ENCODE measurements around the gene DGKZ. TPM values are rescaled to one million over a fixed set of nuclear protein-coding genes. Genes with fewer than 3 reads are reported as not detected.
"Not testable (repeated sequence)": the region's sequence is repeated elsewhere in the genome, so short reads cannot be mapped to it uniquely, and the experiment has no call there.

The DGKZ gene
- total RNA-seq, 1 experiment from 2014 or later: 73.4 TPM

DNA sequence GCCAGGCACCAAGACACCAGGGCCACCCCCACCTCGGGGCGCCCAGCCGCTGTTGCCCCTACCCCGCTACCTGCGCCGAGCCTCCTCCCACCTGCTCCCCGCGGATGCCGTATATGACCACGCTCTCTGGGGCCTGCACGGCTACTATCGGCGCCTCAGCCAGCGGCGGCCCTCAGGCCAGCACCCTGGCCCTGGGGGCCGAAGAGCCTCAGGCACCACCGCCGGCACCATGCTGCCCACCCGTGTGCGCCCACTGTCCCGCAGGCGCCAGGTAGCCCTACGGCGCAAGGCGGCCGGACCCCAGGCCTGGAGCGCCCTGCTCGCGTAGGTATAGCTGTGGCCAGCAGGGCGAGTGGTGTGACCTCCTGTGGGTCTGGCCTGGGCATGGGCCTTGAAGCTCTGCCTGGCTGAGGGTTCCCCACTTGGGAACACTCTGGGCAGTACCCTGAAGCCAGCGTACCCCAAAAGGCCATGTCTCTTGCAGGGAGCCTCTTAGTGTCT is 19.4 kb downstream of the DGKZ start:
- no peak for DNase-seq (ENCODE audit: low read depth)

DNA sequence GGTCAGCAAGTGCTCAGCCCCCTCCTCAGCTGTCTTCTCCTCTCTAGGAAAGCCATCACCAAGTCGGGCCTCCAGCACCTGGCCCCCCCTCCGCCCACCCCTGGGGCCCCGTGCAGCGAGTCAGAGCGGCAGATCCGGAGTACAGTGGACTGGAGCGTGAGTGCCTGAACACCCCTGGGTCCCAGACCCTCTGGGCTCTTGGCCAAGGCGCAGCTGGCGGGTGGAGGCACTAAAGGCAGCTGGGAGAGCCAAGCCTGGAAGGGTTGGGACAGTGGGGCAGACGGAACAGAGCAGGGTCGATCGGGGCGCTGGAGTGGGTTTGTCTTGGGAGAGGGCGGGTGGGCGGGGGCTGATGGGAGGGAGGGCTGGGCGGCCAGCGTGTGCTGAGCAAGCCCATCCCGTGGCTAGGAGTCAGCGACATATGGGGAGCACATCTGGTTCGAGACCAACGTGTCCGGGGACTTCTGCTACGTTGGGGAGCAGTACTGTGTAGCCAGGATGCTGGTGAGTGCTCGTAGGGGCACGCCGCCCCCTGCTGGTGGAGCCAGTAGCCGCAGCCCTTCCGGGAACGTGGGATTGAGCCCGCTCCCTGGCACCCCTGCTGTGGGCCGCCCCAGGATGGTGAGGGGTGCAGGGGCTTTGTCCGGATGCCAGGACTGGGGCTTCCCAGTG is 20.1 kb downstream of the DGKZ start:
- DNase-seq (ENCODE audit: low read depth): peak; percentile 37

DNA sequence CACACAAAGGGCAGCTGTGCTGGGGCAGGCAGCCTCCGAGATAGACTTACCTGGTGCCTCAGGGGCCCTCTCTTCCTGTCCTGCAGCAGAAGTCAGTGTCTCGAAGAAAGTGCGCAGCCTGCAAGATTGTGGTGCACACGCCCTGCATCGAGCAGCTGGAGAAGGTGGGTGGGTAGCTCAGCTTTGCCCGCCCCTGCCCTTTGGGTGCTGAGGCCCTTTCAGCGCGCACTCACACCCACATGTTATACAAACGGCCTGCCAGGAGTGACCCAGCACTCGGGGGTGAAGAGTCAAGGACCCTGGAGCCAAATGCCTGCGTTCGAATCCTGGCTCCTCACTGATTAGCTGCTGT is 20.6 kb downstream of the DGKZ start:
- no peak for DNase-seq (ENCODE audit: low read depth)

DNA sequence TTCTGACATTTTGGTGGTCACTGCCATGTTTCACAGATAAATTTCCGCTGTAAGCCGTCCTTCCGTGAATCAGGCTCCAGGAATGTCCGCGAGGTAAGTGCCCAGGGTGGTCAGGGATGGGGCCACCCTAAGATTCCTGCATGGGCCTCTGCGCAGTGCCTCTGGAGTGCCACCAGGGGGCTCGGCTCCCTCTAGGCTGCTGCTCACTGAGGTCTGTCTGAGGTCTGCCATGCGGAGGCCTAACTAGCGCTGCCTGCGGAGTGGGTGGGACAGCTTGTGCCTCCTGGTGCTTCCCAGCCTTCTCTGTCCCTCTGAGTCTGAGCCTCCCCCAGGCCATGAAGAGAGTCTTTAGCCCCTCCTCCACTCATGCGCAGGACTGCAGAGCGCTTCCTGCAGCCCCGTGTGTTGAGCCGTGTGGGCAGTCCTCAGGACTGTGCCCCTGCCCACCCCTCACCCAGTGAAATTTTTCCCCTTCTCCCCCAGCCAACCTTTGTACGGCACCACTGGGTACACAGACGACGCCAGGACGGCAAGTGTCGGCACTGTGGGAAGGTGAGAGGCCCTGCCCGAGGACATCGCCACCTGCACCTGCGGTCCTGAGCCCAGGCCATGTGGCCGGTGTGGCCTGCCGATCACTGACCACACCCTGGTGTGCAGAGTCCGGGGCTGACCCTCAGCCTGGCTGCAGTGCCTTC is 22.3 kb downstream of the DGKZ start:
- DNase-seq (ENCODE audit: low read depth): peak; percentile 82

DNA sequence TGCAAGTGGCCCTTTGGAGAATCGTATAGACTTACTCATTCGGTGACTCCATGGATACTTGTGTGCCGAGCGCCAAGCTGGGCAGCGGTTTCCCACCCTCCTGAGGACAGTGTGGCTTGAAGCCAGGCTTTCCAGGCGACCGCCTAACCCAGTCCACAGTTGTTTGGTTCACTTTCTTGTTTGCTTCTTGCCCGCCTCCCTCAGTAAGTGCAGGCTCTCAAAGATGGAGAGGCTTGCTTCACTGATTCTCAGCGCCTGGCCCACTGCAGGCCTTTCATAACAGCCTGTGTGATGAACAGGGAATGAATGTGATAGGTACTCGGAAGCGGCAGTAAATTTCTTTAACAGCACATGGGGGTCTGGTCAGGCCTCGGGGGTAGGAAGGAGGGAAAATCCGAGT is 23.0 kb downstream of the DGKZ start:
- no peak for DNase-seq (ENCODE audit: low read depth)

DNA sequence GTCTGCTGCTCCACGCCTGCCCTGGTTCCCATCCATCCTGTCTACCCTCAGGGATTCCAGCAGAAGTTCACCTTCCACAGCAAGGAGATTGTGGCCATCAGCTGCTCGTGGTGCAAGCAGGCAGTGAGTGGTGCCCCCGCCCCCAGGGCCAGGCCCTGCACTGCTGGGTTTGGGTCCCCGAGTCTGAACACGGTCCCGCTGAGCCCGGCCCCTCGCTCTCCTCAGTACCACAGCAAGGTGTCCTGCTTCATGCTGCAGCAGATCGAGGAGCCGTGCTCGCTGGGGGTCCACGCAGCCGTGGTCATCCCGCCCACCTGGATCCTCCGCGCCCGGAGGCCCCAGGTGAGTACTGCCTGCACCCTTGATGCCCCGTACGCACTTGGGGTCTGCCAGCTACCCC is 24.0 kb downstream of the DGKZ start:
- DNase-seq (ENCODE audit: low read depth): not testable (repeated sequence)

DNA sequence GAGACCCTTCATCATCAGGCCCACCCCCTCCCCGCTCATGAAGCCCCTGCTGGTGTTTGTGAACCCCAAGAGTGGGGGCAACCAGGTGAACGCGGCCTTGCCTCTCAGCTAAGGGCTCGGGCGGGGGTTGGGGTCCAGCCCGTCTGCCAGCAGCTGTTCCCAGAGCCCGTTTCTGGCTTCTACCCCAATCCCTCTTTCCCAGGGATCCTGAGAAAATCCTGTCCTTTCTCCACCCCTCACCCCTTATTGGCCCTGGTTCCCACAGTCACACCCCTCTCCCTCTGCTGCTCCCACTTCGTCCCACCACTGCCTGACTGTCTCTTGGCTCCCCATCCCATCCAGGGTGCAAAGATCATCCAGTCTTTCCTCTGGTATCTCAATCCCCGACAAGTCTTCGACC is 24.8 kb downstream of the DGKZ start:
- DNase-seq (ENCODE audit: low read depth): no peak

DNA sequence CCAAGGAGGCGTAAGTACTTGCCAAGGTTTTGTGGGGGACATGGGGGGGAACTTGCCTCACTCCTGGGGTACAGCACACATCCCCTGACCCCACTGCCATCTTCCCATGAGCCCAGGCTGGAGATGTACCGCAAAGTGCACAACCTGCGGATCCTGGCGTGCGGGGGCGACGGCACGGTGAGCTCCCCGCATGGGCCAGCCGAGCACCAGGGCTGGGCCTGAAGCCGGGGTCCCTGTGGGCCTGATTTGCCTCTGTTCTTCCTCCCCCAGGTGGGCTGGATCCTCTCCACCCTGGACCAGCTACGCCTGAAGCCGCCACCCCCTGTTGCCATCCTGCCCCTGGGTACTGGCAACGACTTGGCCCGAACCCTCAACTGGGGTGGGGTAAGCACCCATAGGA is 25.2 kb downstream of the DGKZ start:
- not testable (repeated sequence) for DNase-seq (ENCODE audit: low read depth)

DNA sequence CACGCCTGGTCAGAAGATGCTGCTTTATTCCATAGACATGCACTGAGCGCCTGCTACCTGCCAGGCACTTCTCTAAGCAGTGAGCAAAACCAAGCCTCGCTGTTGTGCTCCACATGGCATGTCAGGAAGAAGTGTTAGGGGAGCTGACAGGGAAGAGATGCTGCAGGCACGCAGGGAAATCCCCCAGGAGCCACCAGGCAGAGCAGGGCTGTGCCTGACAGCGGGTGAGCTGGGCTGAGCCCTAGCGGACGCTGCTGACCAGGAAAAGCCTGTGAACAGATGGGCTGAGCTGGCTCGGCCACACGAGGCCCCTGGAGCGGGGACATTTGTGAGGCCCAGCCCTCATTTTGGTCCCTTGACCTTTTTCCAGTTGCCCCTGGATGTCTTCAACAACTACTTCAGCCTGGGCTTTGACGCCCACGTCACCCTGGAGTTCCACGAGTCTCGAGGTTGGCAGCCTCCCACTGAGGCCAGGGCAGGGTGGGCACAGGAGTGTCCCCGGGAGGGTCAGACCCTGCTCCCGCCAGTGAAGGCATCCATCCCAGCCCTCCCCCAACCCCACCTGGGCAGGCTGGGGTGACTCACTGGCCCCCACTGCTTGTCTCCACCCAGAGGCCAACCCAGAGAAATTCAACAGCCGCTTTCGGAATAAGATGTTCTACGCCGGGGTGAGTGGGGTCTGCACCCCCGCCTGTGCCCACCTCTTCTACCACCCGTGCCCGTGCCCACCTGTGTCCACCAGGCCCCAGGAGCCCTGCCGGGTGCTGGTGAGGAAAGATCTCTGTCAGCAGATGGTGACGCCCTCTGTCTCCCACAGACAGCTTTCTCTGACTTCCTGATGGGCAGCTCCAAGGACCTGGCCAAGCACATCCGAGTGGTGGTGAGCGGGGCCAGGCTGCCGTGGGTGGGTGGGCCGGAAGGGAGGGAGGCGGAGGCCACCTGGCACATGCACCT is 26.8 kb downstream of the DGKZ start:
- no peak for DNase-seq (ENCODE audit: low read depth)

DNA sequence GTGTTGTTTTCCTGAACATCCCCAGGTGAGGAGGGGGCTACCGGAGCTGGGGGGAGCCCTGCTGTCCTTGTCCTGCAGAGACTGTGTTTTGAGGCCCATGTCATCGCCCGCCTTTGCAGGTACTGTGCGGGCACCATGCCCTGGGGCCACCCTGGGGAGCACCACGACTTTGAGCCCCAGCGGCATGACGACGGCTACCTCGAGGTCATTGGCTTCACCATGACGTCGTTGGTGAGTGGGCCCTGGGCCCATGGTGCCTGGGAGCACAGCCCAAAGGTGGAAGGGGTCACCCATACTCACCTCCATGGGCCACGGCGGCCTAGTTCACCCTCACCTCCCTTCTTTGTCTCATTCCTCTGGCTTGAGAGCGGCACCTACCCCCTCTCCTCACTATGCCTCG is 27.6 kb downstream of the DGKZ start:
- DNase-seq (ENCODE audit: low read depth): no peak

DNA sequence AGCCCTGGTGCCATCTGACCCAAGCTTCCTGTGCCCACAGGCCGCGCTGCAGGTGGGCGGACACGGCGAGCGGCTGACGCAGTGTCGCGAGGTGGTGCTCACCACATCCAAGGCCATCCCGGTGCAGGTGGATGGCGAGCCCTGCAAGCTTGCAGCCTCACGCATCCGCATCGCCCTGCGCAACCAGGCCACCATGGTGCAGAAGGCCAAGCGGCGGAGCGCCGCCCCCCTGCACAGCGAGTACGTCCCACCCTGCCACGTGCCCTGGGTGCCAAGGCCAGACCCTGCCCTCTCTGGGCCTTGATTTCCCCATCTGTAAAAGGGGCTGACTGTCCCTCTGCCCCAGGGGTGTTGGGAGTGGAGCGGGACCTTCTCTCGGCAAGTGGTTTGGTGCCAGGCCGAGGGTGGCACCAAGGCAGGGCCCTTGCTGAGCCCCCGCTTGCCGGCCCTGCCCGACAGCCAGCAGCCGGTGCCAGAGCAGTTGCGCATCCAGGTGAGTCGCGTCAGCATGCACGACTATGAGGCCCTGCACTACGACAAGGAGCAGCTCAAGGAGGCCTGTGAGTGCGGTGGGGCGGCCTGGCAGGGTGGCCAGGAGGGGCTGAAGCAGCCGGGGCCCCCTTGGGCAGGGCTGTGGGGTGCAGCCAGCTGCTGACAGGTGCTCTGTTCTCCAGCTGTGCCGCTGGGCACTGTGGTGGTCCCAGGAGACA is 28.3 kb downstream of the DGKZ start:
- DNase-seq (ENCODE audit: low read depth): no peak

DNA sequence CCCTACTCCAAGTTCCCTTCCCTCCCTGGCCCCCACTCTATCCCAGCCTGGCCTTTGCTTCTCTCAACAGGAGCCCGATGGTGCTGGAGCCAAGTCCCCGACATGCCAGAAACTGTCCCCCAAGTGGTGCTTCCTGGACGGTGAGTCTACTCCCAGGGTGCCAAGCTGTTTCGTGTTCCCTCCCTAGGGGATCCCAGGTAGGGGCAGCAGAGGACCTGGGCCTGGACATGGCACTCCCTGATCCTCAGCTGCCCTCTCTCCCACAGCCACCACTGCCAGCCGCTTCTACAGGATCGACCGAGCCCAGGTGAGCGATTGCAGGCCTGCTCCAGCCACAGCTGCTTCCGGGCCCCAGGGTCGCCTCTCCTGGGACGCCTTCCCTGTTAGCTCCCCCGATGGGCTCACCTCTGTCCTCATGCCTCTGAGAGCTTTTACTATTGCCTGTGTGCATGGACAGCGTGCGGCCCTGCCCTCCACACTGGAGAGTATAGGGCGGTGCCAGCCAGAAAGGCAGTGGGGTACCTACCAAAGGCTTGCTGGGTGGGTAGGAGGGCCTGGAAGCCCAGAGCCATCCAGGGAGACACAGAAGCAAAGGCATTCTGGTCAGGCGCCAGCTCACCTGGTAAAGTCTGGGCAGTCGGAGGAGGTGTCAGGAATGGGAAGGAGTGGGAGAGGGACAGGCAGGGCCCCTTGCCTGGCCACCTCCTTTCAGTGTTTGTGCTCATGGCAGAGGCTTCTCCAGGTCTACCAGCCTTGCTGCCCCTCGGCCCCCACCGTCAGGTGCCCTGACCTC is 29.2 kb downstream of the DGKZ start:
- DNase-seq (ENCODE audit: low read depth): no peak

DNA sequence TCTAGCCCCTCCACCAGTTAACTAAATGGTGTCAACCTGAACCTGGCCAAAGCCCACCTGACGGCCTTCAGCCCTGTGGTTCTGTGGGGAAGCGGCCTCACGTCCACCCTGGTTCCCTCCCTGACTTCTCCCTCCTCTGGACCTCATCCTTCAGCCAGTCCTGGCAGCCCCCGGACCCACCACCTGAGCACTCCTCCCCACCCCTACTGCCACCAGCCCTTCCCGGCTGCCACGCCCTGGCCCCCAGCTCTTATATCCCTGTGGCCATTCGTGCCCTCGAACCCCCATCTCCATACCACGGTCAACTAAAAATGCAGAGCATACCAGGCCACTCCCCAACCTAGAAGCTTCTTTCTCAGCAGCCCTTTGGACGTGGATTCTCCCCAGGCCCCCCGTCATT is 30.0 kb downstream of the DGKZ start:
- no peak for DNase-seq (ENCODE audit: low read depth)

DNA sequence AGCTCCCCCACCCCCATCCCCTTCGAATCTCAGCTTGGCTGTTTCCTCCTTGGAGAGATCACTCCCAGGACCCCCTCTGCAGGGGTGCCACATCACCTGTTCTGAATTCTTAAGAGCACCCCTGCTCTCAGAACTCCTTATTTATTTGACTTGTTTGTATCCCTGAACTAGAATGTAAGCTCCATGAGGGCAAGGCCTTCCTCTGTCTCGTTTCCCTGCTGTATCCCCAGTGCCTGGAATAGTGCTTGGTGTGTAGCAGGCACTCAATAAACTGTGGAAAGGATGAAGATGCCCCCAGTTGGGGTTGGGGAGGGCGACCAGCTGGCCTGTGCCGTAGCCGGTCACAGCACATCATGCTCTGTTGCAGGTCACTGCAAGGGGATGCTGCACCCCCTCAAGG is 30.6 kb downstream of the DGKZ start:
- DNase-seq (ENCODE audit: low read depth): no peak

DNA sequence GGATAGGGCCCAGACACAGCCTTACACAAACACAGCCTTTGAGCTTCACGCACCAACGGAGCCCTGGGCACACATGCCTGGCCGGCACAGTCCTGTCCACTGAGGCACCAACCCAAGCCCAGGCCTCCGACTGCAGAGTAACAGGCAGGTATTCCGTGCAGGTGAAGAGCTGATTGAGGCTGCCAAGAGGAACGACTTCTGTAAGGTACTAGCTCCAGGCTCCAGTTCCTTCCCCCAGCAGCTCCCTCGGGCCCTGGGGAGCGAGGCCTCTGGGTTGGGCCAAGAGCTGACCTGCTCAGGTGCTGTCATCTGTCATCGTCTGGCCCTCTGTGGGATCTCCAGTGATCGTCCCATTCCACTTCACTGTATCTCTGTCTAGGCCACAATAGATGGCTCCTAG is 31.0 kb downstream of the DGKZ start:
- no peak for DNase-seq (ENCODE audit: low read depth)

DNA sequence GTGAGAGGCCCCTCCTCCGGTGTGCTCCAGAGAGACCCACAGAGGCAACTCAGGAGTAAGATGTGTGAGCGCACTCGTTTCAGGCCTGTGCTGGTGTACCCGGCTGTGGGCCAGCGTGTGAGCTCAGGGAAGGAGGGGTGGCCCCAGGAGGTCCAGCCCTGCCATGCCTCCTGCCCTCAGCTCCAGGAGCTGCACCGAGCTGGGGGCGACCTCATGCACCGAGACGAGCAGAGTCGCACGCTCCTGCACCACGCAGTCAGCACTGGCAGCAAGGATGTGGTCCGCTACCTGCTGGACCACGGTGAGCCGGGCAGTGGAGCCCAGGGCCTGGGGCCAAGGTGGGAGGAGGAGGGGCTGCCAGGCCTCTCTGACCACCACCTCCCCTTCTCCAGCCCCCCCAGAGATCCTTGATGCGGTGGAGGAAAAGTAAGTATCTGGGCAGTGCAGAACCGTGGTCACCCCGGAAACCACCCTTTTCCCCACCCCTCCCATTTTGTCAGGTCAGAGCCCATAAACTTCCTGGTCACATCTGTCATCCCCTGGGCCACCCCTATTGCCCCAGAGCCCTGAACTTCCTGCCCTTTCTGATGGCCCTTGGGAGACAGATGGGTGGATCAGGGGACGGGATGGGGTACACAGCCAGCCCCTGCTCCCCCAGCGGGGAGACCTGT is 31.7 kb downstream of the DGKZ start:
- DNase-seq (ENCODE audit: low read depth): no peak

DNA sequence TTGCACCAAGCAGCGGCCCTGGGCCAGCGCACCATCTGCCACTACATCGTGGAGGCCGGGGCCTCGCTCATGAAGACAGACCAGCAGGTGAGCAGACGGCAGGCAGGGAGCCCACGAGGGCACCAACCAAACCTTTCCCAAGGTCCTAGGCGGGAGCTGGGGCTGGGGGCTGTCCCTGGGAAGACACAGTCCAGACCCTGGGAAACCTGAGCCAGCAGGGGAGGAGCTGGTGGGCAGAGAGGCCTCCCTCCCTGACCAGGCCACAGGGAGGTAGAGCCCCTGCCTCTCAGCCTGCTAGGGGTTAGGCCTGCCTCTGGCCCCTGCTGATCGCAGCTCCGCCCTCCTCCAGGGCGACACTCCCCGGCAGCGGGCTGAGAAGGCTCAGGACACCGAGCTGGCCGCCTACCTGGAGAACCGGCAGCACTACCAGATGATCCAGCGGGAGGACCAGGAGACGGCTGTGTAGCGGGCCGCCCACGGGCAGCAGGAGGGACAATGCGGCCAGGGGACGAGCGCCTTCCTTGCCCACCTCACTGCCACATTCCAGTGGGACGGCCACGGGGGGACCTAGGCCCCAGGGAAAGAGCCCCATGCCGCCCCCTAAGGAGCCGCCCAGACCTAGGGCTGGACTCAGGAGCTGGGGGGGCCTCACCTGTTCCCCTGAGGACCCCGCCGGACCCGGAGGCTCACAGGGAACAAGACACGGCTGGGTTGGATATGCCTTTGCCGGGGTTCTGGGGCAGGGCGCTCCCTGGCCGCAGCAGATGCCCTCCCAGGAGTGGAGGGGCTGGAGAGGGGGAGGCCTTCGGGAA is 32.4 kb downstream of the DGKZ start:
- not testable (repeated sequence) for DNase-seq (ENCODE audit: low read depth)

DNA sequence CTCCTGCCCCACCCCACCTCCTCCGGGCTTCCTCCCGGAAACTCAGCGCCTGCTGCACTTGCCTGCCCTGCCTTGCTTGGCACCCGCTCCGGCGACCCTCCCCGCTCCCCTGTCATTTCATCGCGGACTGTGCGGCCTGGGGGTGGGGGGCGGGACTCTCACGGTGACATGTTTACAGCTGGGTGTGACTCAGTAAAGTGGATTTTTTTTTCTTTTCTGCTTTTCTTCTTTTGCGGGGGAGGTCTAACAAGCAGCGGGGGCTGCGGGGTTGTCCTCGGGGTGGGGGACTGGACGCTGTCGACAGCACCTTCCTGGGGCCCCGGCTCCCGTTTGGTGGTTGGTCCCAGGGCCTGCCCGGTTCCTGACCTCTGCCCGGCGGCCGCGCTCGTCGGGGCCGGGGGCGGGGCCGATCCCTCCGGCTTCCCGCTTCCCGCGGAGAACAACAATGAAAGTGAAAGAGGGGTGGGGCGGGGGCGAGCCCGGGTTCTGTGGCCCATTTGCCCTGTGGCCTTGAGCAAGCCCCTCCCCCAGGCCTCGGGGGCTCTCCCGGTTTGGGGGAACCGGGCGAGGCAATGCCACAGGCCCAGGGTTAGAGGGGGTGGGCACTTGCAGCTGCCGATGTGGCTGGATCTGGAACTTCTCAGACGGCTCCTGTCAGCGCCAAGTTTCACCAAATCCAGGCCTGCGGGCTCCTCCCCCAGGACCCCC is 33.2 kb downstream of the DGKZ start:
- peak; percentile 77 for DNase-seq (ENCODE audit: low read depth)
